Esophagus muscularis mucosa (tissue), 4 donors: ENCODE results near the gene ZSWIM5. TPM values are rescaled to one million over a fixed set of nuclear protein-coding genes. Genes with fewer than 3 reads are reported as not detected.

Experiments
- DNase-seq: peaks from one replicate; pipeline ENCODE4 v3.0.0-alpha.2; 2017; ENCODE audit errors: extremely low spot score
- H3K27ac ChIP-seq, 4 donors: fragments of 200-600 bp; sonication (generic); replicated peaks in 1 of 4; 1 replicate in 3 of 4; 2 replicates in 1 of 4; pipeline ENCODE4 v1.5.1; 2016 to 2019; ENCODE audit warnings: mild to moderate bottlenecking in 1 of 4
- H3K27me3 ChIP-seq, 4 donors: fragments of 200-600 bp; sonication (generic); one replicate each; pipeline versions ENCODE4 v1.5.1 to v1.6.0; 2016 to 2019
- H3K36me3 ChIP-seq, 4 donors: fragments of 200-600 bp; sonication (generic); one replicate each; pipeline ENCODE4 v1.5.1; 2016 to 2019
- H3K4me1 ChIP-seq, 4 donors: fragments of 200-600 bp; sonication (generic); one replicate each; pipeline ENCODE4 v1.5.1; 2016 to 2019
- H3K4me3 ChIP-seq, 4 donors: fragments of 200-600 bp; sonication (generic); 1 replicate in 2 of 4; 2 replicates in 2 of 4; pipeline ENCODE4 v1.5.1; 2016 to 2019; ENCODE audit warnings: mild to moderate bottlenecking in 4 of 4, moderate library complexity in 1 of 4
- H3K9me3 ChIP-seq, 4 donors: fragments of 200-600 bp; sonication (generic); 1 replicate in 3 of 4; 2 replicates in 1 of 4; pipeline ENCODE4 v1.5.1; 2016 to 2019
- EP300 ChIP-seq: sonication (generic); formaldehyde crosslinking; IDR thresholded peaks from one replicate; pipeline ENCODE4 v1.6.1; 2017; ENCODE audit warnings: antibody characterized with exemption
- POLR2A ChIP-seq: fragments of 450-650 bp; IDR thresholded peaks from one replicate; pipeline ENCODE4 v1.6.1; 2017; ENCODE audit warnings: antibody characterized with exemption, moderate library complexity, mild to moderate bottlenecking, low read depth
- POLR2AphosphoS5 ChIP-seq, 2 donors: sonication (generic); formaldehyde crosslinking; IDR thresholded peaks; one replicate each; pipeline ENCODE4 v1.6.1; 2017; ENCODE audit warnings: antibody characterized with exemption in 2 of 2
- WGBS: methylation state at CpG from one replicate; pipeline ENCODE4 v1.1.5; 2018; 5-methylcytosine and 5-hydroxymethylcytosine counted together
- intact Hi-C: fragments of 100-400 bp; cut with DNase I; formaldehyde crosslinking; loops from one replicate; pipeline ENCODE4 v1.15.1; 2023
- total RNA-seq, 4 donors: library from RNA; depleted of rRNA; stranded (reverse); fragments of >200 nt; gene quantifications; one replicate each; pipeline versions ENCODE4 v1.1.0 to v1.2.1, GENCODE V29; 2016
- TF ChIP-seq, protein P1 (sequence below), 3 experiments: fragments of 200-600 bp in 2 of 3; fragments of 450-650 bp in 1 of 3; sonication (generic) in 2 of 3; IDR thresholded peaks; one replicate each; pipeline ENCODE4 v1.5.1; 2017 to 2019; ENCODE audit warnings: antibody characterized with exemption in 3 of 3, mild to moderate bottlenecking in 2 of 3, moderate library complexity in 1 of 3

ZSWIM5 gene
- total RNA-seq, 4 donors from 2014 or later: 3.3 to 6.2 (median 5.3) TPM

DNA sequence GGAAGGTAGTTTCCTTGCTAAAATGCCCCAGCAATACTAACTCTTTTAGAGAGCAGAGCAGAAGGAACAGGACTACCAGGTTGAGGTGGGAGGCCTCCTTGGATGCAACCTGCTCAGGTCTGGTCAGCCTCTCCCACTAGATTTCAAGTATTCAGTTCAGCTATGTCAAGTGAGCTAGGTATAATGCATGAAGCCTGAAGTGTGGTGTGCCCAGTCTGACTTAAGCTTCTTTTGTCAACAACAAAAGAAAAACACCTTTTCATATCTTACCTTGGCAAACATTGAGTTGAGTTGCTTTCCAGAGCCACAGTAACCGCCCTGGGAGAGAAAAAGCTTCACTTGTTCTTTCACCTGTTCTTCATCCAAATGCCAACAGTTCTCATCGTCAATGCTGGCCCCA is 146.6 kb downstream of the ZSWIM5 start:
- intact Hi-C loops: no loop called here
- H3K4me3 ChIP-seq: no peak overlapping the region
- 80% methylated on average over 2 of the region's 2 CpGs for WGBS
- H3K27me3 ChIP-seq: no peaks in the 10 kb centered on the region
- peaks cover 0 to 47% (median 10%) of the 10 kb centered on the region in 4 donors for H3K36me3 ChIP-seq
- H3K27ac ChIP-seq: no peak overlapping the region
- no peaks in the 10 kb centered on the region for H3K9me3 ChIP-seq
- no peak for DNase-seq
- no peaks in the 10 kb centered on the region for H3K4me1 ChIP-seq
- TF ChIP-seq POLR2AphosphoS5 (IDR thresholded peaks at IDR 0.05) (no peak), EP300 (no peak), POLR2A (no peak)
- TF ChIP-seq, protein P1, sequence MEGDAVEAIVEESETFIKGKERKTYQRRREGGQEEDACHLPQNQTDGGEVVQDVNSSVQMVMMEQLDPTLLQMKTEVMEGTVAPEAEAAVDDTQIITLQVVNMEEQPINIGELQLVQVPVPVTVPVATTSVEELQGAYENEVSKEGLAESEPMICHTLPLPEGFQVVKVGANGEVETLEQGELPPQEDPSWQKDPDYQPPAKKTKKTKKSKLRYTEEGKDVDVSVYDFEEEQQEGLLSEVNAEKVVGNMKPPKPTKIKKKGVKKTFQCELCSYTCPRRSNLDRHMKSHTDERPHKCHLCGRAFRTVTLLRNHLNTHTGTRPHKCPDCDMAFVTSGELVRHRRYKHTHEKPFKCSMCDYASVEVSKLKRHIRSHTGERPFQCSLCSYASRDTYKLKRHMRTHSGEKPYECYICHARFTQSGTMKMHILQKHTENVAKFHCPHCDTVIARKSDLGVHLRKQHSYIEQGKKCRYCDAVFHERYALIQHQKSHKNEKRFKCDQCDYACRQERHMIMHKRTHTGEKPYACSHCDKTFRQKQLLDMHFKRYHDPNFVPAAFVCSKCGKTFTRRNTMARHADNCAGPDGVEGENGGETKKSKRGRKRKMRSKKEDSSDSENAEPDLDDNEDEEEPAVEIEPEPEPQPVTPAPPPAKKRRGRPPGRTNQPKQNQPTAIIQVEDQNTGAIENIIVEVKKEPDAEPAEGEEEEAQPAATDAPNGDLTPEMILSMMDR (IDR thresholded peaks at IDR 0.05): no peak

DNA sequence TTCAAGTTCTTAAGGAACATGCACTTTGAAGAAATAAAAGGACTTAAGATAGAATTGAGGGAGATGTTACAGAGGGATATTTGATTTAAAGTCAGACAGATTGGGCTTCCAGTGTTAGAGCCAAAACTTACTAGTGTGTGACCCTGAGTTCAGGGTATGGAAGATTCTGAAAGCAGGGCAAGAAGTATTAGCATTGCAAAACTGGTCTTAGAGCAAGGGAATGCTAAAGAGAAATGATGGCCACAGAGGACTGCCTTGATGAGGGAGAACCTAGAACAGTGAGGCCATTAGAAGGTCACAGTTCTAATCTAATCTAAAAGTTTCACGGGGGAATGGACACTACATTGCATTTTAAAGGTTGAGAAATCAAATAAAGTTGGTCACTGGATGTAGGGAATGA is 148.9 kb downstream of the ZSWIM5 start:
- H3K27ac ChIP-seq: no peak overlapping the region
- H3K4me1 ChIP-seq: no peaks in the 10 kb centered on the region
- peaks cover 0 to 47% (median 10%) of the 10 kb centered on the region in 4 donors for H3K36me3 ChIP-seq
- WGBS: 86% methylated on average over 1 of the region's 1 CpG
- DNase-seq: no peak
- TF ChIP-seq, protein P1 (IDR thresholded peaks at IDR 0.05): no peak
- no peak for TF ChIP-seq POLR2A
- TF ChIP-seq POLR2AphosphoS5 (IDR thresholded peaks at IDR 0.05): no peak
- TF ChIP-seq EP300: no peak
- no peaks in the 10 kb centered on the region for H3K9me3 ChIP-seq
- H3K27me3 ChIP-seq: no peaks in the 10 kb centered on the region
- no peak overlapping the region for H3K4me3 ChIP-seq
- intact Hi-C loops: no loop called here

DNA sequence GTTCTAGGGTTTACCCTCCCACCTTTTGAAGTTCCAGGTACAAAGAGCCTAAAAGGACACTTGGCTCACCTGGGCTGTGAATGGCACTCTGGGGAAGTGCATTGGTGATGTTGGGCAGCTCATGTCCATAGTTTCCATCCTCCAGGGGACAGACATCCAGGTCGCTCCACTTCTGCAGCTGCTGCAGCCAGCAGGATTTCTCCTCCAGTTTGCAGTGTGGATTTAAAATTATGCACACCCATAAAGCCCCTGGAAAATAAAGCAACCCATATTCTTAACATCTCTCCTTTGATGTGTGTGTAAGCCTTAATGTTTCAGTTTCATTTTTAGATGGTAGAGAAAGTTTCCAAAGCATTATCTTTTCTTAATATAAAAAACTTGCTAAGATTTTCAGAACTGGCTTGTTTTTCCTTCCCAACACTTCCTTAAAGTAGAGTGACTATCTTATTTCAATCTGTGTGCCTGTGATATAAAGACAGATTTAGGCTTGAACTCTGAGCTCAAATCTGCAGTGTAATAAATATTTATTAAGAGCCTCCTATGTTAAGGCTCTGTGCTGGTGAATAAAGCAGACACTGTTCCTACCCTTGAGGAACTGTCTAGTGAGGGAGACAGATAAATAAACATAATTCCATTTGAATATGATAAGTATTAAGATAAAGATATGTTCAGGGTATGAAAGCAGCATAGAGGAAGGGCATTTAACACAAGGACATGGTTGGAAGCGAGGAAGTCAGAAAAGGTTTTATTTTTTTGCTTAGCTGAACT is 155.2 kb downstream of the ZSWIM5 start:
- H3K9me3 ChIP-seq: no peaks in the 10 kb centered on the region
- peaks cover 0 to 18% (median 4%) of the 10 kb centered on the region in 4 donors for H3K36me3 ChIP-seq
- no peaks in the 10 kb centered on the region for H3K27me3 ChIP-seq
- TF ChIP-seq POLR2AphosphoS5 (IDR thresholded peaks at IDR 0.05) (no peak), POLR2A (no peak), EP300 (no peak)
- TF ChIP-seq, protein P1 (IDR thresholded peaks at IDR 0.05): no peak
- H3K4me3 ChIP-seq: no peak overlapping the region
- DNase-seq: no peak
- H3K27ac ChIP-seq: no peak overlapping the region
- intact Hi-C loops: no loop called here
- 88% methylated on average over 2 of the region's 2 CpGs for WGBS
- no peaks in the 10 kb centered on the region for H3K4me1 ChIP-seq

DNA sequence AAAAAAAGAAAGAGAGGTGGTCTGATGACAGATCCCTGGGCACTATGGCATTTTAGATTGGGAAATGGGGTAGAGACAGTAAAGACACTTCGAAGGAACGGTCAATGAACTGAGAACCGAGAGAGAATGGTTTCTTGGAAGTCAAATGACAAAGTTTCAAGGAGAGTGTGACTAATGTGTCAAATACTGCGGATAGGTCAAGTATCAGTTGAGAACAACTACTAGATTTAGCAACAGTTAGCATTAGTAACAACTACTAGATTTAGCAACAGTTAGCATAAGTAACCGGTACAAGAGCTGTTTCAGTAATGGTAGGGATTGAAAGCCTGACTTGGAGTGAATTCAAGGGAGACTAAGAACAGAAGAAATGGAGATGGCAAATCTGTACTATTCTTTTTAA is 159.4 kb downstream of the ZSWIM5 start:
- WGBS: 82% methylated on average over 5 of the region's 5 CpGs
- Histone ChIP-seq H3K4me3 (no peak overlapping the region), H3K4me1 (no peaks in the 10 kb centered on the region), H3K9me3 (no peaks in the 10 kb centered on the region), H3K27ac (no peak overlapping the region), H3K27me3 (no peaks in the 10 kb centered on the region), H3K36me3 (peaks cover 0 to 27% (median 9%) of the 10 kb centered on the region in 4 donors)
- TF ChIP-seq EP300: no peak
- no peak for TF ChIP-seq POLR2AphosphoS5 (IDR thresholded peaks at IDR 0.05)
- TF ChIP-seq, protein P1 (IDR thresholded peaks at IDR 0.05): no peak
- TF ChIP-seq POLR2A: no peak
- DNase-seq: no peak
- intact Hi-C loops: no loop called here
